Central memory CD8-positive, alpha-beta T cell (primary cell): Measurements from ENCODE around the gene MROH2B.
"Not testable (repeated sequence)": the region's sequence is repeated elsewhere in the genome, so short reads cannot be mapped to it uniquely, and the experiment has no call there.

Experiments used
- ATAC-seq: fragments of 150-1000 bp; cut with Tn5 transposase; replicated peaks from 2 replicates; pipeline ENCODE4 v1.10.0; 2022; ENCODE audit warnings: mild to moderate bottlenecking, moderate FRiP score, moderate number of reproducible peaks; ENCODE audit not compliant: poor library complexity, severe bottlenecking; ENCODE audit errors: extremely low read depth
- DNase-seq, 2 donors: peaks; one replicate each; pipeline ENCODE4 v3.0.0; 2021; ENCODE audit warnings: low spot score in 2 of 2
- H3K27ac Mint-ChIP-seq: one replicate; pipeline ENCODE4 v1.8.0; 2022; ENCODE audit warnings: low read depth, mild to moderate bottlenecking, moderate library complexity, mixed read lengths
- H3K27me3 Mint-ChIP-seq: one replicate; pipeline ENCODE4 v1.8.0; 2022; ENCODE audit warnings: mixed read lengths
- H3K36me3 Mint-ChIP-seq: one replicate; pipeline ENCODE4 v1.8.0; 2022; ENCODE audit warnings: mild to moderate bottlenecking, moderate library complexity, mixed read lengths; ENCODE audit not compliant: insufficient read depth
- H3K4me1 Mint-ChIP-seq: one replicate; pipeline ENCODE4 v1.8.0; 2022; ENCODE audit warnings: mixed read lengths
- H3K4me3 Mint-ChIP-seq: one replicate; pipeline ENCODE4 v1.8.0; 2022; ENCODE audit warnings: mild to moderate bottlenecking, moderate library complexity, mixed read lengths
- H3K9me3 Mint-ChIP-seq: one replicate; pipeline ENCODE4 v1.8.0; 2022; ENCODE audit warnings: mixed read lengths

Gene MROH2B

DNA sequence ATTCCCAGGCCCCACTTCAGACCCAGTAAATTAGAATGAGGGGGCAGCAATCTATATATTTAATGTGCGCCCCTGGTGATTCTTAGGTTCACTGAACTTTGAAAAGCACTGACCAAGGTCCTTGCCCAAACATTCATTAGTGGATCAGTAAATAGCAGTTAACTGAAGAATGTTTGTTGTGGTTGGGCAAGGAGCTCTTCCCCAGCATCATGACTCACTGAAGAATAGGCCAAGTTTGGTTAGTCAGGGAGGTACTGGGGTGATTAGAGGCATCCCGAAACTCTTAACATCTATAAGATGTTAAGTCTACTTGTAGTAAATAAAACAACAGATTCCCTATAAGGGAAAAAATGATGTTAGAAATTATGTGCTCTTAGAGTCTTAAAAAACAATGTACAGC, 833 bp upstream of the MROH2B start:
- Mint-ChIP-seq H3K27ac (no peak overlapping the region), H3K4me3 (no peak overlapping the region), H3K9me3 (no peaks in the 10 kb centered on the region), H3K27me3 (no peaks in the 10 kb centered on the region), H3K36me3 (no peaks in the 10 kb centered on the region), H3K4me1 (no peaks in the 10 kb centered on the region)
- no peak for ATAC-seq
- DNase-seq, result no peak

DNA sequence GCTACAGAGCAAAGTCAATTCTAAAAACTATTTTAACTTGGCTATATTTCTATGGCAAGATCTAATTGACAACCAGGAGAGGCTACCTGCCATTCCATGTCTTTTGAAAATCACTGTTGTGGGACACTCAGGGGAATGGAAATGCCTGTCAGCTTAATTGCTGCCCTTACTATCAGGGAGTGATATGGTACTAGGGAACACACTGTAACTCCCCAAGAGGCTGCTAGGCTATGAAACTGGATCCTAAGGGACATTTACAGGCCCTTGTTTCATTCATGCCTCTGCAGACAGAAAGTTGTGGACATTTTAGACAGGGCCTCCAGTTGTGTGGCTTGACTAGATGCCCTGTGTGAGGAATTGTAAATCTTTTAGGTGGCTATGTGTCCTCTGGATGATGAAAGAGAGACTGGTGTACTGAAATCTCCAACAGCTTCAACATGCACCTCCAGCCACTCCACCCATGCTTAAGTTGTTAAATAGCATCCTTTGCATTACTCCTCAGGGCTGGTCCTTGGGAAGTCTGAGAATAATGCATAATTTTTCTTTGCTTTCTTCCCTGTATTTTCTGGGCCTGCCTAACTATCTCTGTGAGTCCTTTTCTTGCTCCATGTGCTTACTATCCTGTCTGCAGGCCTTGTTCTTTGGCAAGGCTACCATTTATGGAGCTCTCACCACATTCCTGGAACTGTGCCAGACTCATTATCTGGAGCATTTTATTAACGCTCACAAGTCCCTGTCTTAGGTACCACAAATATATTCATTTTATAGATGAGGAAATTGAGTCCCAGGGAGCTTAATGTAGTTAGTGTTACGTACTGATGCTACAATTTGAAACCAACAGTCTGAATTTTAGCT, 3.2 kb downstream of the MROH2B start:
- ATAC-seq, result no peak
- no peaks in the 10 kb centered on the region for H3K4me1 Mint-ChIP-seq
- H3K4me3 Mint-ChIP-seq, result no peak overlapping the region
- no peaks in the 10 kb centered on the region for H3K27me3 Mint-ChIP-seq
- DNase-seq, result no peak
- H3K36me3 Mint-ChIP-seq, result no peaks in the 10 kb centered on the region
- no peak overlapping the region for H3K27ac Mint-ChIP-seq
- H3K9me3 Mint-ChIP-seq, result no peaks in the 10 kb centered on the region

DNA sequence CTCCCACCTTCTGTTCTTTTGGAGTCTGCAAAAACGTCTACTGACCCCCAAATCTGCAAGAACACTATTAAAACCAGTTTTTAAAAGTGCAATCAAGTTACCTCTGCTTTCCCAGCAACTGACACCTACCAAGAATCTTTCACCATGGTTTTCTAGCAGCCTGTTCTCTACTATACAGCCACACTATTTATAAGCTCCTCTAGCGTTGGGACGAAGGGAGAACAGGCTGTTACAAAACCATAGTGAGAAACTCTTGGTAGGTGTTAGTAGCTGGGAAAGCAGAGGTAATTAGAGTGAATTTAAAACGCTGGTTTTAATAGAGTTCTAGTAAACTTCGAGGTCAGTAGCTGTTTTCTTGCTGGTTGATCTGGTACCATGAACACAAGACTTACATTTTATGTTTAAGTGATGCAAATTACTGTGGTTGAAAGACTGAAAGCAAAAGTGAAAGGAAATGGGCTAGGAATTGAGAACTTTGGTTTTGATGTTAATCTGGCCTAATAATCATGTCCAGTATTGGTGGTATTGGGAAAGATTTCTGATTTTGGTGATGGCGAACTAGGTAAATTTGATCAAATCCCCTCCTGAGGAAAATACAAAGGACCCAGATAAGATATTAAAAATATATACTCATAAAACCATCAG, 5.3 kb downstream of the MROH2B start:
- peak overlapping the region; percentile 12 for H3K4me3 Mint-ChIP-seq
- no peaks in the 10 kb centered on the region for H3K27me3 Mint-ChIP-seq
- no peak for DNase-seq
- no peak for ATAC-seq
- H3K27ac Mint-ChIP-seq, result no peak overlapping the region
- no peaks in the 10 kb centered on the region for H3K9me3 Mint-ChIP-seq
- no peaks in the 10 kb centered on the region for H3K36me3 Mint-ChIP-seq
- H3K4me1 Mint-ChIP-seq, result no peaks in the 10 kb centered on the region

DNA sequence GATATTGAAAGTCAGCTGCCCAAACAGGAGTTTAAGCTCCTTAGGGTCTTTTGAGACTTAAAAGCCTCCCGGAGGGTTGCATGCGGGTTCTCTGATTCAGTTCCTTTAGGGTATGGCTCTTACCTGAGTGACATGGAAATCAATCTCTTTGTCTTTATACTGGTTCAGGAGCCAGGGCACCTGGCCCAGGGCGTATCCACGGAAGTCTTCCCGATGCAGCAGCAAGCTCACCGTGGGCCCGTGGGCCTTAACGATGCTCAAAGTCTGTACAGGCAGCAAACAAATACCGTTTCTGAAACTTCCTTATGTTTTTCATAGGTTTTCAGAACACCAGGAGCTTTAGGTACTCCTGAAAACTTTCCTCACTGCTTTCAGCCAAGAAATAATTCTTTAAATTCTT, 13.2 kb downstream of the MROH2B start:
- Mint-ChIP-seq H3K9me3 (peaks cover 12% of the 10 kb centered on the region), H3K4me3 (no peak overlapping the region), H3K27me3 (no peaks in the 10 kb centered on the region), H3K4me1 (no peaks in the 10 kb centered on the region), H3K27ac (no peak overlapping the region), H3K36me3 (no peaks in the 10 kb centered on the region)
- DNase-seq (no peak), ATAC-seq (no peak)

DNA sequence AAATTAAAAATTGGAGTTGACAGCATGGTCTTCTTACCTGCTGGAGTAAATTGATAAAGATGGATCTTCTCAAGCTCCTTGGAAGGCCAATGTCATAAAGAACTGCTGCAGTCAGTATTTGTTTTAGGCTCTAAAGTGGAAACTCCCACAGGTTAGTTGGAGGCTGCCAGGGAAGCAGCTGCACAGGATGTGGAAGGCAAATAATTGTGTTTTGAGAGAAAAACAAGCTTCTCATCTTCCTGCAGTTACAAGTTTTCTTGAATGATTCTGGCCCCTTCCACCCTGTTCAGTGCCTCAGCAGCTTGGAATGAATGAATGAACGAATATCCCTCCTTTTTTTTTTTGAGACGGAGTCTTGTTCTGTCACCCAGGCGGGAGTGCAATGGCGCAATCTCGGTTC, 13.9 kb downstream of the MROH2B start:
- no peak for DNase-seq
- no peak for ATAC-seq
- Mint-ChIP-seq H3K4me1 (no peaks in the 10 kb centered on the region), H3K36me3 (no peaks in the 10 kb centered on the region), H3K27ac (no peak overlapping the region), H3K9me3 (peaks cover 12% of the 10 kb centered on the region), H3K4me3 (no peak overlapping the region), H3K27me3 (no peaks in the 10 kb centered on the region)

DNA sequence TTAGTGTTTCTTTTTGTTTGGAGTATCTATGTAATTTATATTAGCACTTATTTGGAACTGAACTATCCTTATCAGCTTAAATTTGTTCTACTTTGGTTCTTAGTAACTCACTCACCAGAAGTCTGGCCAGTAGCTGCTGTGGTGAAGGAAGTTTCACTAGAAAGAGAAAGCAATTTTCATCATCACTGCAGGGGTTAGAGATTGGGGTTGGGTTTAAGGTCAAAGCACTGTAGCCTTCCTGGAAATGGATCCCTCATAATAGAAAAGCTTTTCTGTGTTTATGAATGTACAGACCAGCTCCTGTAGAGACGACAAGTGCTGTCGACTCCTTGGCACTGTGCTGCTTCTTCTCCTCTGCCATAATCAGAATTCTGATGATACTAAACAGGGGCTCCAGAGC, 22.2 kb downstream of the MROH2B start:
- Mint-ChIP-seq H3K27me3 (no peaks in the 10 kb centered on the region), H3K9me3 (peaks cover 5% of the 10 kb centered on the region), H3K27ac (no peak overlapping the region), H3K4me3 (no peak overlapping the region), H3K4me1 (no peaks in the 10 kb centered on the region), H3K36me3 (no peaks in the 10 kb centered on the region)
- ATAC-seq (no peak), DNase-seq (no peak)

DNA sequence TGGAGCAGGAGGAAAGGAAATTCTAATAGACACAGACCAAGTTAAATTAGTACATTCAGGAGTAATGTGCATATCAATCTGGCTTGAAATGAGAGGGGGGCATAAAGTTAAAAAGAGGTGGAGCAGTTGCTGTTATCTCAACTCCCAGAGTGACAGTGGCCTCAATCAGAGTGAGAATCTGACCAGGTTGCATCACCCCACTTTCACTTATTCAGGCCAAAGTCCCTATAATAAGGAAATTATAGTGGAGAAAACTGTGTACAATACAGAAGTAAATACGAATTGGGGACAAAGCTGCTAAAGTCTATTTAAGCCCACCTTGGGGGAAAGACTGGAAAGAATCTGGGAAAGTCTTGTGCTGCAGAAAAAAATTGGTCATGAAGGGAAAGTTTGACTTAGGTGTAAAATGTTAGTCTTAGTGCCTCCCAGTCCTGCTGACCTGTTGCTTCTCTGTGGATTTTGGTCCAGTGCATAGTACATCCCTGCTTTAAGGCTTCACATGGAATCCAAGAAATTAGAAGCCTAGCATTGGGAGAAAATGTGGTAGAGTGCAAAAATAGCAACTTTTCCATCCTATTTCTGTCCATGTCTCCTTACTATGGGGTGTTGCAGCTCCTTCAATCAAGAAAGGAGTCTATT, 27.9 kb downstream of the MROH2B start:
- DNase-seq, result no peak
- Mint-ChIP-seq H3K36me3 (no peaks in the 10 kb centered on the region), H3K27me3 (no peaks in the 10 kb centered on the region), H3K4me1 (no peaks in the 10 kb centered on the region), H3K27ac (no peak overlapping the region), H3K4me3 (no peak overlapping the region), H3K9me3 (no peaks in the 10 kb centered on the region)
- ATAC-seq, result no peak

DNA sequence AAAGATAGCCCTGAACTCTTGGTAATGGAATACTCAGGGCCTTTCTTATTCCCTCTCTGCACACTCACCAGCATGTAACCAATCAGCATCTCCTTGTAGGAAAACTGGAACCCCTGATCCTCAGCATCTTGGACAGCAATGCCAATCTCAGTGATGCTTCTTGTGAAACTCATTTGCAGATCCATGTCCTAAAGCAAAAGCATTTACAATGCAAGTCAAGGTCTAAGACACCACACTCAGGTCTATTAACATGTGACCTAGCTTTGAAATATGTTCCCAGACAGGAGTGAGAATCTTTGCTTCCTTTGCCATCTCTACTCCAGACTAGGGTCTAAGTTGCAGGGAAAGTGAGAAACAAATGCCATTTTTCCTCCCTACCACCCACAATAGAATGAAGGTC, 38.2 kb downstream of the MROH2B start:
- H3K27ac Mint-ChIP-seq, result no peak overlapping the region
- no peaks in the 10 kb centered on the region for H3K36me3 Mint-ChIP-seq
- peaks cover 10% of the 10 kb centered on the region for H3K9me3 Mint-ChIP-seq
- no peaks in the 10 kb centered on the region for H3K4me1 Mint-ChIP-seq
- no peak for ATAC-seq
- no peak for DNase-seq
- no peak overlapping the region for H3K4me3 Mint-ChIP-seq
- H3K27me3 Mint-ChIP-seq, result no peaks in the 10 kb centered on the region

DNA sequence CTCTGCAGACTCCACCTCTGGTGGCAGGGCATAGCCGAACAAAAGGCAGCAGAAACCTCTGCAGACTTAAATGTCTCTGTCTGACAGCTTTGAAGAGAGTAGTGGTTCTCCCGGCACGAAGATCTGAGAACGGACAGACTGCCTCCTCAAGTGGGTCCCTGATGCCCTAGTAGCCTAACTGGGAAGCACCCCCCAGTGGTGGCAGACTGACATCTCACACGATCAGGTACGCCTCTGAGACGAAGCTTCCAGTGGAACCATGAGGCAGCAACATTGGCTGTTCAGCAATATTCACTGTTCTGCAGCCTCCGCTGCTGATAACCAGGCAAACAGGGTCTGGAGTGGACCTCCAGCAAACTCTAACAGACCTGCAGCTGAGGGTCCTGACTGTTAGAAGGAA, 48.5 kb downstream of the MROH2B start:
- H3K4me1 Mint-ChIP-seq, H3K27ac Mint-ChIP-seq, H3K27me3 Mint-ChIP-seq, H3K9me3 Mint-ChIP-seq, ATAC-seq, H3K4me3 Mint-ChIP-seq, H3K36me3 Mint-ChIP-seq, DNase-seq: not testable (repeated sequence)

DNA sequence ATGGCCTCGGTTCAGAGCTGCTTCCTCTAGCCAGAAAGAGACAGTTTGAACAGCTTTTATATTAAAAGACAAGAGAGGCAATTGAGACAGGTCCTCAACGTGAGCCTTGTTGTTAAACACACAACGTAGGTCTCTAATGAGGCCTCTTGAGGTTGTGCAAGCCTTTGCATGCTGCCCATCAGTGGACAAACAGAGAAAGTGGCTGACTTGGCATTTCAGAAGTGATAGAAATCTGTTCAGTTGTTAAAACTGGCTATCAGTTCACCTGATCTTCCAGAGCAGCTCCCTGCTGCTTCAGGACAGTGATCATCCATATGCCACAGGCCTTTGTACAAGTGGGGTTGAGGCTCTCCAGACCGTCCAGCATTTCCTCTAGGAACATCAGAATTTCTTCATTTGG, 58.8 kb downstream of the MROH2B start:
- no peak for DNase-seq
- no peak overlapping the region for H3K27ac Mint-ChIP-seq
- no peaks in the 10 kb centered on the region for H3K36me3 Mint-ChIP-seq
- no peak overlapping the region for H3K4me3 Mint-ChIP-seq
- no peaks in the 10 kb centered on the region for H3K9me3 Mint-ChIP-seq
- peaks cover 19% of the 10 kb centered on the region for H3K27me3 Mint-ChIP-seq
- ATAC-seq, result no peak
- H3K4me1 Mint-ChIP-seq, result no peaks in the 10 kb centered on the region

DNA sequence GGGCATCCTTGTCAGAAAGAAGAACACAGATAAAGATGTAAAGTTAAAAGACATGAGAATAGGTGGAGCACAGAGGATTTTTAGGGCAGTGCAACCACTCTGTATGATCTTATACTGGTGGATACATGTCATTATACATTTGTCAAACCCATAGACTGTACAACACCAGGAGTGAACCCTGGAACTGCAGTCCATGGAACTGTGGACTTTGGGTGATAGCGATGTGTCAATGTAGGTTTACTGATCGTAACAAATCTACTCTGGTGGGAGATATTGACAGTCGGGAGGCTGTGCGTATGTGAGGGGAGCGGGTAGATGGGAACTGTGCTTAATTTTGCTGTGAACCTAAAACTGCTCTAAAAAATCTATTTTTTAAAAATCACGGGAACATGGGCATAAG, 60.6 kb downstream of the MROH2B start:
- no peak for DNase-seq
- no peaks in the 10 kb centered on the region for H3K9me3 Mint-ChIP-seq
- no peak for ATAC-seq

DNA sequence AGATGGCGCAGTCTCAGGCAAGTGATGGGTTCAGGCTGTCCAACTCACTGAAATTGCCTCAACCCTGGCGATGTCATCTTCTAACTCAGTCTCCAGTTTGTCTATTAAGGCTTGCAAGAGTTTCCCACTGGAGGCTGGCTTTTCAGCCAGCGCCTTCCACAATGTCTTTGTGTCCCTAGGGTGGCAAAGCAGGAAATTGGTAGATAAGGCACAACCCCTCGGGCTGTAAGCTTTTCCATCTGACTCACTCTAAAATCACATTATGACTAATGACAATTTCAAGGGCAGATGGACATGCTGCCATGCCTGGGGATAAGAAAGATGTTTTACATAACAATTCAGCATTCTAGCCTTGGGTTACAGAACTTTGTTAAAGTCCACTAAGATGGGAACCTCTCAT, 61.9 kb downstream of the MROH2B start:
- no peak overlapping the region for H3K4me3 Mint-ChIP-seq
- ATAC-seq, result no peak
- no peaks in the 10 kb centered on the region for H3K36me3 Mint-ChIP-seq
- no peaks in the 10 kb centered on the region for H3K4me1 Mint-ChIP-seq
- H3K27ac Mint-ChIP-seq, result no peak overlapping the region
- no peaks in the 10 kb centered on the region for H3K9me3 Mint-ChIP-seq
- DNase-seq, result no peak
- H3K27me3 Mint-ChIP-seq, result peaks cover 10% of the 10 kb centered on the region

More for the DNA sequence above, 60.6 kb downstream of the MROH2B start:
- Mint-ChIP-seq H3K27ac (no peak overlapping the region), H3K4me1 (no peaks in the 10 kb centered on the region), H3K36me3 (no peaks in the 10 kb centered on the region), H3K27me3 (peaks cover 10% of the 10 kb centered on the region), H3K4me3 (no peak overlapping the region)

DNA sequence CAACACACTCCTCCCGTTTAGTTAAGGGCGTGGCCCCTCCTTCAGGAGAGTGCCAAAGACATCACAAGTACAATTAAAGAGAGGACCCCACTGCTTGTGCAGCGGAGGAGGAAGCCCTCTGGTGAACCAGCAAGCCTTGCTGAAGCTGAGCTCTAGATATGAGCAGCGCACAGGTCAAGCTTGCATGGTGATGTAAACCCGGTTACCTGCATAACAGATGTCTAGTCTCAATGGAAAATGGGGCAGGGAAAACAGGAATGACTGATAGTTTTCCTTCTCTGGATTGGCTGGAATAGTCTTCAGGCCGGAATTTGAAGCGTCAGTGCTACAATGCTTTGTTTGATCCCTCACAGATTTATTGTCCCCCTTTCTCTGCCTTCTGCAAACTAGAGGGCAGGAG, 66.2 kb downstream of the MROH2B start:
- no peak overlapping the region for H3K4me3 Mint-ChIP-seq
- no peaks in the 10 kb centered on the region for H3K9me3 Mint-ChIP-seq
- no peak for DNase-seq
- no peak for ATAC-seq
- H3K27ac Mint-ChIP-seq, result no peak overlapping the region
- H3K4me1 Mint-ChIP-seq, result no peaks in the 10 kb centered on the region
- H3K27me3 Mint-ChIP-seq, result peaks cover 10% of the 10 kb centered on the region
- H3K36me3 Mint-ChIP-seq, result no peaks in the 10 kb centered on the region
